BJ (cell line): ENCODE results near the gene MAP3K14. TPM values are rescaled to one million over a fixed set of nuclear protein-coding genes. Genes with fewer than 3 reads are reported as not detected.

Source experiments
- CTCF ChIA-PET: fragments of 350-600 bp; formaldehyde crosslinking; extraction: SDS; loops from one replicate; lab custom pipeline; 2021; ENCODE audit warnings: antibody characterized with exemption, inconsistent platforms; lab: Yijun Ruan, JAX
- POLR2A ChIA-PET: fragments of 300-600 bp; sonication (Branson Sonifier 250); formaldehyde crosslinking; extraction: SDS; loops from one replicate; lab custom pipeline; 2021; ENCODE audit warnings: antibody characterized with exemption; lab: Charles Lee
- DNase-seq: peaks from one replicate; pipeline ENCODE4 v3.0.0-alpha.2; 2011; ENCODE audit warnings: low read depth
- H3K27me3 ChIP-seq: 2 replicates; pipeline ENCODE4 v1.6.0; 2011; ENCODE audit warnings: low read length; ENCODE audit not compliant: control insufficient read depth, insufficient read depth
- H3K36me3 ChIP-seq: 2 replicates; pipeline ENCODE4 v1.5.1; 2011; ENCODE audit warnings: low read length; ENCODE audit not compliant: control insufficient read depth, insufficient read depth
- H3K4me3 ChIP-seq: 2 replicates; pipeline ENCODE4 v1.5.1; 2011; ENCODE audit warnings: low read depth, mild to moderate bottlenecking, control low read depth, low read length
- CTCF ChIP-seq: IDR thresholded peaks from 2 replicates; pipeline ENCODE4 v1.5.1; 2011; ENCODE audit warnings: low read depth, mild to moderate bottlenecking, control low read depth, inconsistent platforms, low read length, moderate library complexity; ENCODE audit not compliant: insufficient read depth
- polyA plus RNA-seq: library from polyadenylated mRNA; depleted of rRNA; stranded (reverse); fragments of >200 nt; gene quantifications from 2 replicates; pipeline ENCODE4 v1.2.3, GENCODE V29; 2011

Gene MAP3K14
- polyA plus RNA-seq, 1 experiment = 6.5 TPM

DNA sequence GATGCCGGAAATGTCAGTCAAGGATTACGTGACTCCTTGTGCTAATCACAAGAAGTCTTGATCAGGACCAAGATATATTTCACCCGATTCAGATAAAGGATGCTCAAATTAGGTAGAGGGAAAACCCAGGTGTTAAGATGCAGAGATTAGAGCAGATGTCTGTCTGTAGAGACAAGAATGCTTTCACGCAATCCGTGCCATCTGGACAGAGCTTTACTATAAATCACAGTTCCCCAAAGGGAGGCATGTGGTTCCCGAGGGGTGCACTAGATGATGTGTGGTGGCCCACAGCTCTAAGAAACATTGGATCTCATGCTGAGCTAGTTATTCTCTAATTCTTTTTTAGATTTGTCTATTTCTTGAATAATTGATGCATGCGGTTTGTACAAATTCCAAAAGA is 9.8 kb upstream of the MAP3K14 start:
- ChIA-PET CTCF (interaction anchor here (0.9 to 1.7 kb wide), 3 partner anchors 10 to 11 kb away, joined by 3 to 4 read pairs (median 3); partner anchors contain the start of gene MAP3K14), POLR2A (interaction anchor here (0.5 to 1.1 kb wide), 2 partner anchors 10 to 43 kb away, joined by 3 to 5 read pairs; partner anchors contain the start of gene MAP3K14)
- H3K4me3 ChIP-seq = no peak overlapping the region
- no peaks in the 10 kb centered on the region for H3K27me3 ChIP-seq
- DNase-seq = no peak
- H3K36me3 ChIP-seq = no peaks in the 10 kb centered on the region
- TF ChIP-seq CTCF = no peak

DNA sequence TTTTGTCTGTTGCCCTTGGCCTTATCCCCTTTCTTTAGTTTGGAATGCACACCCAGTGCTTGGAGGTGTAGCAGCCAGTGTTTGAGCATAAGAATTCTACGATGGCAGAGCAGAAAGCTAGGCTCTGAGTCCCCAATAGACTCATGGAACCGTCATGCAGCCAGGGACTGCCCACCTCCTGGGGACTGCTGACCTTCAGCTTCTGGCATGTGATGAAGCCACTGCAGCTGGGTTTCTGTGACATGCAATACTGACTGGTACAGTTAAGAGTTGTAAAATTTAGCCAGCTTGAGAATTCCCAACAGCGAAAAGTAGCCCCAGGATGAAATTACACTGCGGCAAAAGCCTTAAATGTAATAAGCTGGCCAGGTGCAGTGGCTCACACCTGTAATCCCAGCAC is 9.0 kb upstream of the MAP3K14 start:
- H3K27me3 ChIP-seq = no peaks in the 10 kb centered on the region
- H3K36me3 ChIP-seq = no peaks in the 10 kb centered on the region
- TF ChIP-seq CTCF = no peak
- H3K4me3 ChIP-seq = no peak overlapping the region
- ChIA-PET CTCF (interaction anchor here (1.2 to 1.7 kb wide), 4 partner anchors 9 to 191 kb away, joined by 3 to 4 read pairs (median 3); partner anchors contain the start of genes ACBD4 and MAP3K14), POLR2A (interaction anchor here (1.1 kb wide), 1 partner anchor 9 kb away, joined by 5 read pairs; the partner anchor contains the start of gene MAP3K14)
- no peak for DNase-seq

- CTCF ChIA-PET = interaction anchor here (0.6 kb wide), 1 partner anchor 92 kb away, joined by 3 read pairs; no protein-coding TSS in a partner anchor
- POLR2A ChIA-PET = no interaction called here
These were observed 7.5 kb upstream of the MAP3K14 start for GRCh38 chr17:45324336-45324735.

DNA sequence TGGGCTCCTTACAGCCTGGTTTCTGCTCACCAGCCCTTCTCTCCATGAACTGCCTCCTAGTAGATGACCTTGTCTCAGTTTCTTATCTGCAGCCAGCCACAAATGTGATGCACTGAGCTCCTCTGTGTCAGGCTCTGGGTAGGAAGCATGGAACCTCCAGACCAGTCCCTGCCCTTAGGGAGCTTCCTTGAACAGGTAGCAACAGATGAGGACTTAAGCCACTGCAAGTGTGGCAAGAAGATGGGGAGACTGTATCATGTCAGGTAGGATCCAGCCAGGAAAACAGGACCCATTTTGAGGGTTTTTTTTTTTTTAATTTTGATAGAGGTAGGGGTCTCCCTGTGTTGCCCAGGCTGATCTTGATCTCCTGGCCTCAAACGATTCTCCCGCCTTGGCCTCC is 5.3 kb upstream of the MAP3K14 start:
- Histone ChIP-seq H3K4me3 (no peak overlapping the region), H3K27me3 (no peaks in the 10 kb centered on the region), H3K36me3 (no peaks in the 10 kb centered on the region)
- ChIA-PET POLR2A (no interaction called here), CTCF (no interaction called here)
- no peak for DNase-seq
- TF ChIP-seq CTCF = no peak

More at GRCh38 chr17:45324336-45324735, 7.5 kb upstream of the MAP3K14 start:
- Histone ChIP-seq H3K36me3 (no peaks in the 10 kb centered on the region), H3K27me3 (no peaks in the 10 kb centered on the region), H3K4me3 (no peak overlapping the region)
- no peak for TF ChIP-seq CTCF
- DNase-seq = no peak

GRCh38 chr17:45320931-45321461 is 4.2 kb upstream of the MAP3K14 start:
- no peaks in the 10 kb centered on the region for H3K36me3 ChIP-seq
- H3K27me3 ChIP-seq = no peaks in the 10 kb centered on the region
- TF ChIP-seq CTCF = peak; percentile 23
- peak; percentile 99 for DNase-seq
- ChIA-PET POLR2A (interaction anchor here (0.6 kb wide), 1 partner anchor 16 kb away, joined by 3 read pairs; no protein-coding TSS in a partner anchor), CTCF (interaction anchor here (0.8 to 1.5 kb wide), 9 partner anchors 14 to 172 kb away, joined by 3 to 8 read pairs (median 3); no protein-coding TSS in a partner anchor)
- H3K4me3 ChIP-seq = no peak overlapping the region
